ENCODE results near the gene ENTPD8.

DNA sequence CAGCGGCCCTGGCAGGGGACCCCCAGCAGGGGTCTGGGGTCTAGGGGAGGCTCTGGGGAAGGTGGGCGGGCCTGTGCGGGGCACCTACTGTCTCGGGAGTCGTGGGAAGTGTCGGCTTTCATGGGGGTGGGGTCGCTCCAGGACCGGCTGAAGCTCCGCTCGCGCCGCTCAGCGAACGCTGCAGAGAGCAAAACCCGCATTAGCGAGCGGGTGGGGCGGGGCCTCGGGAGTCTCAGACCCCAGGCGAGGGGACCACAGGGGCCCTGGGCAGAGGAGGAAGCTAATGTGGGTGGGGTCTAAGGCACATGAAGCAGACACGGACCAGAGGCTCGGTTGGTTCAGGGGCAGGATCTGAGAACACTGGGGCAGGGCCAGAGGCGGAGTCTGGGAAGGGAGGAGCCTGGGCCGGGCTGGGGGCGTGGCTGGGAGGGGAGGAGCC lies 12.5 kb upstream of the ENTPD8 start:
- TF ChIP-seq, protein P1, sequence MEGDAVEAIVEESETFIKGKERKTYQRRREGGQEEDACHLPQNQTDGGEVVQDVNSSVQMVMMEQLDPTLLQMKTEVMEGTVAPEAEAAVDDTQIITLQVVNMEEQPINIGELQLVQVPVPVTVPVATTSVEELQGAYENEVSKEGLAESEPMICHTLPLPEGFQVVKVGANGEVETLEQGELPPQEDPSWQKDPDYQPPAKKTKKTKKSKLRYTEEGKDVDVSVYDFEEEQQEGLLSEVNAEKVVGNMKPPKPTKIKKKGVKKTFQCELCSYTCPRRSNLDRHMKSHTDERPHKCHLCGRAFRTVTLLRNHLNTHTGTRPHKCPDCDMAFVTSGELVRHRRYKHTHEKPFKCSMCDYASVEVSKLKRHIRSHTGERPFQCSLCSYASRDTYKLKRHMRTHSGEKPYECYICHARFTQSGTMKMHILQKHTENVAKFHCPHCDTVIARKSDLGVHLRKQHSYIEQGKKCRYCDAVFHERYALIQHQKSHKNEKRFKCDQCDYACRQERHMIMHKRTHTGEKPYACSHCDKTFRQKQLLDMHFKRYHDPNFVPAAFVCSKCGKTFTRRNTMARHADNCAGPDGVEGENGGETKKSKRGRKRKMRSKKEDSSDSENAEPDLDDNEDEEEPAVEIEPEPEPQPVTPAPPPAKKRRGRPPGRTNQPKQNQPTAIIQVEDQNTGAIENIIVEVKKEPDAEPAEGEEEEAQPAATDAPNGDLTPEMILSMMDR (IDR thresholded peaks at IDR 0.05; ENCODE audit: low read depth, low read length) = no peak
- no peak for TF ChIP-seq POLR2A (IDR thresholded peaks at IDR 0.05; ENCODE audit: extremely low read depth, insufficient read length)
- no peak for TF ChIP-seq MYC (IDR thresholded peaks at IDR 0.05; ENCODE audit: low read depth, low read length)
- no peak for TF ChIP-seq MAX (IDR thresholded peaks at IDR 0.05; ENCODE audit: low read depth, low read length)
